Measurements from ENCODE around the gene PDCD2.
A peak's percentile ranks its signal among the peaks of the same experiment; 100 is the strongest.
"Not testable (repeated sequence)": the region's sequence is repeated elsewhere in the genome, so short reads cannot be mapped to it uniquely, and the experiment has no call there.

Gene PDCD2

DNA sequence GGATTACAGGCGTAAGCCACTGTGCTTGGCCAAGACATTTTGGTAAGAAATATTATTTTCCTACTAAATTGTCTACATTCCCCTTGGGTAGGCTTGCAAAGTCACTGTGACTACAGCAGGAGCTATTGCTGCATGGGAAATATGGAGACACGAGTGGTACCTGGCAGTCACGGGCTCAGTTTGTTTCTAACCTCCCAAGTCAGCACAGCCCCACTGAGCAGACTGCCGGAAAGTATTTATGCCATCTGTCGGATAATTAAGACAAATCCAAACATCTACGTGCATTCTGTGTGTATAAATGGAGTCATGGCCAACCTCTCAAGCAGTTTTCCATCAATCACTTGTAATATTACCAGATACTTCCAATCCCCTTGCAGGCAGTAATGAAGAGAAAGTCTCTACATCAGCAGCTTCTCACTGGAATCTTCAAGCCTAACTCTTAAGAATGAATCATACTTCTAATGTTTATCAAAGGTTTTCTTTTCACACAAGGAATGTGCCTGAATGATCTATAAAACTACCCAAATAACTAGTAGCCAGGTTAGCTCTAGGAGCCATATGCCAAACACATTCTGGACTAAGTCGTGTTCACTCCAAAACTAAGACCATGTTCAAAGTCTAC, 51.5 kb downstream of the PDCD2 start:
- no peak for DNase-seq (ENCODE audit: extremely low read depth, low read depth)
- no peak for TF ChIP-seq CTCF (IDR thresholded peaks at IDR 0.05; ENCODE audit: low read depth, low read length, missing control alignments)
- no peak overlapping the region for H3K4me3 ChIP-seq (replicated peaks; ENCODE audit: low read depth, low read length)

DNA sequence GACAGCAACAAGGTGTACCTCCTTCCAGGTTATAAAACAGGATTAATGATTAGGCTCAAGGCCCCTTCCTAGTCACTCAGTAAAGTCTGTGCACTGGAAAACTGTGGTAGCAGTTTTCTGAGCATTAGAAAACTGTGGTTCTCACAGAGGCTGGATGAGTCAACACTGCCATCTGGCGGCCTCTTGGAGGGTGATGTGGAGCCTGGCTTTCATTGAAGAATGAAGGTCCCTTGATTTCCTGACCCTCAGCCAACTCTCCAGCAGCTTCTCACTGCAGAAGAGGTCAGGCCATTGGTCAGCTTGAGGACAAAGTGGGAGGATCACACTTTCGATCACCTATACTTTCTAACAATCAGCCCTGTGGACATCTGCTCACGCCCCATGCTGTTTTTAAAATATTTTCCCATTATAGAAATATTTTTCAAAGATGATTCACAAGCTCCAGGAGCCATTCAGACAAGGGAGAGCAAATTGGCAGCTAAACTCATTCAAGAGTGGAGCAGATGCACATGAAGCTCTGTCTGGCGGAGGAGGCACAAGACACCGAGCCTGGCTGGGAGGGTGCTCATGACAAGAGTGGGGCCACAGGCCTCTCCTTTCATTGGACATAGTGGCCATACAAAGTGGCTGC, 54.5 kb downstream of the PDCD2 start:
- peak; percentile 44 for DNase-seq (ENCODE audit: extremely low read depth, low read depth)
- peak; percentile 92 for TF ChIP-seq CTCF (IDR thresholded peaks at IDR 0.05; ENCODE audit: low read depth, low read length, missing control alignments)

GRCh38 chr6:170527995-170528394, 56.4 kb downstream of the PDCD2 start:
- not testable (repeated sequence) for H3K4me3 ChIP-seq (replicated peaks; ENCODE audit: low read depth, low read length); DNase-seq (ENCODE audit: extremely low read depth, low read depth)

More for the DNA sequence above, 54.5 kb downstream of the PDCD2 start:
- no peak overlapping the region for H3K4me3 ChIP-seq (replicated peaks; ENCODE audit: low read depth, low read length)

GRCh38 chr6:170525795-170526194, 58.6 kb downstream of the PDCD2 start:
- no peak for DNase-seq (ENCODE audit: extremely low read depth, low read depth)
- TF ChIP-seq CTCF (IDR thresholded peaks at IDR 0.05; ENCODE audit: low read depth, low read length, missing control alignments), result no peak

More at GRCh38 chr6:170525795-170526194, 58.6 kb downstream of the PDCD2 start:
- no peak overlapping the region for H3K4me3 ChIP-seq (replicated peaks; ENCODE audit: low read depth, low read length)

Data from HFF-Myc (cell line).